ENCODE data around the gene ABCA10.
A peak's percentile ranks its signal among the peaks of the same experiment; 100 is the strongest.
"Not testable (repeated sequence)": the region's sequence is repeated elsewhere in the genome, so short reads cannot be mapped to it uniquely, and the experiment has no call there.

Gene ABCA10

GRCh38 chr17:69228576-69228975 lies at the start of gene ABCA10:
Gene ABCA10, minus strand, starts transcription at chr17:69228824. Its CDS starts 3,466 bp downstream, at chr17:69225358.
- H3K27ac ChIP-seq: peak within 1 kb of the TSS in 9 of 21 experiments; percentile 0 to 63 (median 21)
- peak within 1 kb of the TSS in 1 of 7 experiments; percentile 30 for H3K4me3 ChIP-seq

- not testable (repeated sequence) for H3K27ac ChIP-seq, H3K4me3 ChIP-seq
Observed at GRCh38 chr17:69276279-69276678, 47.7 kb upstream of the ABCA10 start.

GRCh38 chr17:69275751-69276150 lies 47.1 kb upstream of the ABCA10 start:
- no peak overlapping the region for H3K27ac ChIP-seq
- no peak overlapping the region for H3K4me3 ChIP-seq

GRCh38 chr17:69271023-69271422 lies 42.4 kb upstream of the ABCA10 start:
- Histone ChIP-seq H3K4me3 (no peak overlapping the region), H3K27ac (no peak overlapping the region)

GRCh38 chr17:69269131-69269998 lies 40.7 kb upstream of the ABCA10 start:
- Histone ChIP-seq H3K4me3 (no peak overlapping the region), H3K27ac (no peak overlapping the region)

GRCh38 chr17:69268543-69269014 lies 40.0 kb upstream of the ABCA10 start:
- no peak overlapping the region for H3K27ac ChIP-seq
- H3K4me3 ChIP-seq: no peak overlapping the region

- Histone ChIP-seq H3K4me3 (no peak overlapping the region), H3K27ac (no peak overlapping the region)
Observed at GRCh38 chr17:69267219-69267618, 38.6 kb upstream of the ABCA10 start.

GRCh38 chr17:69265873-69266272 lies 37.2 kb upstream of the ABCA10 start:
- no peak overlapping the region for H3K27ac ChIP-seq
- H3K4me3 ChIP-seq: no peak overlapping the region

GRCh38 chr17:69254187-69254586 lies 25.6 kb upstream of the ABCA10 start:
- H3K27ac ChIP-seq: no peak overlapping the region

GRCh38 chr17:69250641-69251040 lies 22.0 kb upstream of the ABCA10 start:
- Histone ChIP-seq H3K4me3 (no peak overlapping the region), H3K27ac (no peak overlapping the region)

More at GRCh38 chr17:69254187-69254586, 25.6 kb upstream of the ABCA10 start:
- no peak overlapping the region for H3K4me3 ChIP-seq

GRCh38 chr17:69246726-69247375 lies 18.2 kb upstream of the ABCA10 start:
- H3K27ac ChIP-seq: no peak overlapping the region
- H3K4me3 ChIP-seq: no peak overlapping the region

GRCh38 chr17:69246202-69246601 lies 17.6 kb upstream of the ABCA10 start:
- no peak overlapping the region for H3K4me3 ChIP-seq
- H3K27ac ChIP-seq: no peak overlapping the region

- no peak overlapping the region for H3K27ac ChIP-seq
Observed at GRCh38 chr17:69245617-69246016, 17.0 kb upstream of the ABCA10 start.

GRCh38 chr17:69239611-69240600 lies 11.3 kb upstream of the ABCA10 start:
- H3K27ac ChIP-seq: no peak overlapping the region
- no peak overlapping the region for H3K4me3 ChIP-seq

More at GRCh38 chr17:69245617-69246016, 17.0 kb upstream of the ABCA10 start:
- no peak overlapping the region for H3K4me3 ChIP-seq

GRCh38 chr17:69236946-69237345 lies 8.3 kb upstream of the ABCA10 start:
- no peak overlapping the region for H3K27ac ChIP-seq
- no peak overlapping the region for H3K4me3 ChIP-seq

GRCh38 chr17:69236464-69236863 lies 7.8 kb upstream of the ABCA10 start:
- no peak overlapping the region for H3K27ac ChIP-seq
- no peak overlapping the region for H3K4me3 ChIP-seq

- Histone ChIP-seq H3K4me3 (no peak overlapping the region), H3K27ac (no peak overlapping the region)
Observed at GRCh38 chr17:69235338-69236058, 6.9 kb upstream of the ABCA10 start.

- Histone ChIP-seq H3K4me3 (no peak overlapping the region), H3K27ac (no peak overlapping the region)
Observed at GRCh38 chr17:69232650-69233049, 4.0 kb upstream of the ABCA10 start.

GRCh38 chr17:69231521-69231920 lies 2.9 kb upstream of the ABCA10 start:
- Histone ChIP-seq H3K4me3 (no peak overlapping the region), H3K27ac (no peak overlapping the region)
